Glutamatergic neuron (in vitro differentiated cells): Measurements from ENCODE around the gene ARPC2. TPM values are rescaled to one million over a fixed set of nuclear protein-coding genes. Genes with fewer than 3 reads are reported as not detected.

Experiments
- DNase-seq: peaks from one replicate; pipeline ENCODE4 v3.0.0; 2022
- H3K27ac Mint-ChIP-seq: one replicate; pipeline ENCODE4 v1.8.0; 2020; ENCODE audit warnings: mild to moderate bottlenecking, mixed read lengths, inconsistent platforms; ENCODE audit not compliant: unreplicated experiment
- H3K27me3 Mint-ChIP-seq: one replicate; pipeline ENCODE4 v1.8.0; 2020; ENCODE audit warnings: mild to moderate bottlenecking, moderate library complexity, mixed read lengths, inconsistent platforms; ENCODE audit not compliant: unreplicated experiment
- H3K36me3 Mint-ChIP-seq: one replicate; pipeline ENCODE4 v1.8.0; 2020; ENCODE audit warnings: mild to moderate bottlenecking, mixed read lengths, inconsistent platforms; ENCODE audit not compliant: unreplicated experiment
- H3K4me1 Mint-ChIP-seq: one replicate; pipeline ENCODE4 v1.8.0; 2020; ENCODE audit warnings: mild to moderate bottlenecking, low read depth, mixed read lengths, inconsistent platforms; ENCODE audit not compliant: unreplicated experiment
- H3K4me3 Mint-ChIP-seq: one replicate; pipeline ENCODE4 v1.8.0; 2020; ENCODE audit warnings: mild to moderate bottlenecking, mixed read lengths, inconsistent platforms; ENCODE audit not compliant: unreplicated experiment
- H3K9me3 Mint-ChIP-seq: one replicate; pipeline ENCODE4 v1.8.0; 2020; ENCODE audit warnings: mild to moderate bottlenecking, moderate library complexity, mixed read lengths, inconsistent platforms; ENCODE audit not compliant: unreplicated experiment
- CTCF ChIP-seq: fragments of 200-600 bp; sonication (generic); IDR thresholded peaks from one replicate; pipeline ENCODE4 v1.5.0; 2021; ENCODE audit not compliant: partially characterized antibody, unreplicated experiment
- total RNA-seq: library from RNA; stranded (reverse); fragmentation: NEBNext Ultra II Directional; extraction: Animal tissue kit (Norgen Biotek cat#: 25700); gene quantifications from one replicate; pipeline ENCODE4 v1.2.1, GENCODE V29; 2021; ENCODE audit not compliant: unreplicated experiment

ARPC2 gene
- total RNA-seq, 1 donor from 2014 or later: 207 TPM

- Mint-ChIP-seq H3K4me3 (no peak overlapping the region), H3K27ac (no peak overlapping the region), H3K27me3 (peaks cover 5% of the 10 kb centered on the region), H3K36me3 (no peaks in the 10 kb centered on the region), H3K9me3 (no peaks in the 10 kb centered on the region), H3K4me1 (no peaks in the 10 kb centered on the region)
- DNase-seq: no peak
- TF ChIP-seq CTCF: no peak
Observed at GRCh38 chr2:218172845-218173244, 44.1 kb upstream of the ARPC2 start.

DNA sequence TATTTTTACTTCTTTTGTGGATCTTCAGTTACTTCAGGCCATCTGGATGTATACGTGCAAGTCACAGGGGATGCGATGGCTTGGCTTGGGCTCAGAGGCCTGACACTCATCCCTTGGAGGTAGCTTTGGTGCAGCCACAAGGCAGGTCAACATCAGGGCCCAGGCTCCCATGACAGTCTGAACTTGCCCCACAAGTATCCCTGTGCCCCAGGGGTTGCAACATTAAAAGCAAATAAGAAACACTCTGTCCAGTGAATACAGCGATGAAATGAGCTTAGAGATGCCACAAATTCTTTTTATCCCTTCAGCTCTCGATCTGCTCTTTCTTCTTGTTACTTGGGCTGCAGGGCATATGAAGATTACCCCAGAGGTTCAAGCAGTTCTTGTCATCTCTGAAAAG, 37.2 kb upstream of the ARPC2 start:
- H3K36me3 Mint-ChIP-seq: peaks cover 5% of the 10 kb centered on the region
- no peak overlapping the region for H3K27ac Mint-ChIP-seq
- no peak for TF ChIP-seq CTCF

GRCh38 chr2:218180467-218181114, 36.4 kb upstream of the ARPC2 start:
- Mint-ChIP-seq H3K9me3 (peaks cover 4% of the 10 kb centered on the region), H3K36me3 (peaks cover 5% of the 10 kb centered on the region), H3K4me3 (no peak overlapping the region), H3K27ac (no peak overlapping the region), H3K4me1 (no peaks in the 10 kb centered on the region), H3K27me3 (peaks cover 2% of the 10 kb centered on the region)
- TF ChIP-seq CTCF: no peak
- DNase-seq: no peak

More for the DNA sequence above, 37.2 kb upstream of the ARPC2 start:
- H3K4me3 Mint-ChIP-seq: no peak overlapping the region
- peaks cover 2% of the 10 kb centered on the region for H3K27me3 Mint-ChIP-seq
- H3K9me3 Mint-ChIP-seq: peaks cover 4% of the 10 kb centered on the region
- H3K4me1 Mint-ChIP-seq: no peaks in the 10 kb centered on the region
- no peak for DNase-seq

GRCh38 chr2:218184331-218184730, 32.7 kb upstream of the ARPC2 start:
- no peak overlapping the region for H3K27ac Mint-ChIP-seq
- H3K4me3 Mint-ChIP-seq: no peak overlapping the region
- no peaks in the 10 kb centered on the region for H3K4me1 Mint-ChIP-seq
- peaks cover 2% of the 10 kb centered on the region for H3K36me3 Mint-ChIP-seq
- no peaks in the 10 kb centered on the region for H3K9me3 Mint-ChIP-seq
- H3K27me3 Mint-ChIP-seq: peaks cover 2% of the 10 kb centered on the region
- TF ChIP-seq CTCF: no peak
- DNase-seq: no peak

GRCh38 chr2:218186355-218186766, 30.6 kb upstream of the ARPC2 start:
- H3K27ac Mint-ChIP-seq: no peak overlapping the region
- H3K27me3 Mint-ChIP-seq: peaks cover 2% of the 10 kb centered on the region
- no peaks in the 10 kb centered on the region for H3K4me1 Mint-ChIP-seq
- peak; percentile 62 for DNase-seq
- H3K4me3 Mint-ChIP-seq: no peak overlapping the region
- H3K9me3 Mint-ChIP-seq: no peaks in the 10 kb centered on the region
- no peaks in the 10 kb centered on the region for H3K36me3 Mint-ChIP-seq
- TF ChIP-seq CTCF: peak; percentile 83
